GM18526 (cell line): Measurements from ENCODE around the gene SLC35G2.

Source experiments
- POLR2A ChIP-seq: IDR thresholded peaks from 3 replicates; pipeline ENCODE4 v1.6.1; 2011; ENCODE audit not compliant: insufficient read length; ENCODE audit errors: extremely low read depth

SLC35G2 gene

GRCh38 chr3:136818769-136819391, at the start of gene SLC35G2:
SLC35G2 (plus strand) TSS chr3:136819126; CDS start chr3:136854461, 35,335 bp downstream.
- TF ChIP-seq POLR2A = no peak

GRCh38 chr3:136772709-136773108, 46.2 kb upstream of the SLC35G2 start:
- no peak for TF ChIP-seq POLR2A

DNA sequence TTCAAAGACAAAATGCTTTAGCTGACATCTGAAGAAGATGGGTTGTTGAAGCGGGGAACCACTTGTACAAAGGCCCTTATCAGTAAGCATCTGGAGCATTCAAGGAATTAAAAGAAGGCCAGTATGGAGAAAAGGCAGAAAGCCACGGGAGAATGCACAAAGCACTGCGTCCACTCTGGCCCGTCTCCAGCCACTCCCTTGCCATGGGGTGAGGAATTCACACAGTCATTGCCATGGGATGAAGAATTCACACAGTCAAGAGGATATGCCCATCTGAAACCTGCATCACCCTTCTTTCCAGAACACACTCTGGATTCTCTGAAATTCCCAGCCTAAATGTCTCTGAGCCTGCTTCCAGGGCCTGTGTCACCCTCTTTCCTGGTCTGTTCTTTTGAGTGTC, 40.1 kb upstream of the SLC35G2 start:
- no peak for TF ChIP-seq POLR2A

- TF ChIP-seq POLR2A = no peak
These were observed 38.2 kb upstream of the SLC35G2 start for GRCh38 chr3:136780741-136781140.

DNA sequence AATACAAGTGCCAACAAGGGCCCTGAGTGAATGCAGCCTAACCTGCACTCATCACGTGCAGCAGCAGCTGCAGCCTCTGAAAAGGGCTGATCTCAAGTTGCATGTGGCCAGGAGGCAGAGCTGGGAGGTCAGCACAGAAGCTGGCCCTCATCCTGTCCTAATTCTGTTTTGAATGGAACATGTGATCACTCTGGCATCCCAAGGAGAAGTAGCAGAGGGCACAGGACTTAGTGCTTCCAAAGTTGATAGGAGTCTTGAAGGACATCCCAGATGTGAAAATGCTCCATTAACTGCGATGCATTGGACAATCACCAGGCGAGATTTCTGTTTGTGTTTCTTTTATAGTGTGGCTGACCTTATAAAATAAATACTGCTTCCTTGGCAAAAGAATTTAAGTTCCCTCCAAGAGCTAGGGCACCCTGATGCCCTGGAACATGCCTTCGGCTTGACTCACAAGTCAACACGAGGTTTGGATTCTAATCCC, 35.2 kb upstream of the SLC35G2 start:
- no peak for TF ChIP-seq POLR2A

- no peak for TF ChIP-seq POLR2A
These were observed 31.6 kb upstream of the SLC35G2 start for GRCh38 chr3:136787349-136787748.

GRCh38 chr3:136788154-136788553, 30.8 kb upstream of the SLC35G2 start:
- no peak for TF ChIP-seq POLR2A

DNA sequence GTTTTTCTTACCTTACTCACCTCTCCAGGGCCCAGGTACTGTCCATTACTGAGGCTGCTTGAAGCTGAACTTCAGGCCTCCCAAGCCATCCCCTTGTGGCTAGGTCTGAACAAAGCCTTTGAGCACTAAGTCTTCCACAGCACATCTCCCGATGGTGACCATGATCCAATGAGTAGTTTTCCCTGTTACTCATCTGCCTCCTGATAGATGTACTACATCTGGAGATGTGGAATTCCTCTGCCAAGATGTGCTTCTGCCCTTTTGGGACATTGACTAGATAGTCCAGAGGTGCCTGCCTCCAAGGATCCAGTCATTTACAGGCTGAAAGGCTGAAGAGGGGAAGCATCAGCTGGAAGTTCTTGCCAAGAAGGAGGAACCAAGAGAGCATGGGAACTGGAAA, 28.9 kb upstream of the SLC35G2 start:
- no peak for TF ChIP-seq POLR2A

DNA sequence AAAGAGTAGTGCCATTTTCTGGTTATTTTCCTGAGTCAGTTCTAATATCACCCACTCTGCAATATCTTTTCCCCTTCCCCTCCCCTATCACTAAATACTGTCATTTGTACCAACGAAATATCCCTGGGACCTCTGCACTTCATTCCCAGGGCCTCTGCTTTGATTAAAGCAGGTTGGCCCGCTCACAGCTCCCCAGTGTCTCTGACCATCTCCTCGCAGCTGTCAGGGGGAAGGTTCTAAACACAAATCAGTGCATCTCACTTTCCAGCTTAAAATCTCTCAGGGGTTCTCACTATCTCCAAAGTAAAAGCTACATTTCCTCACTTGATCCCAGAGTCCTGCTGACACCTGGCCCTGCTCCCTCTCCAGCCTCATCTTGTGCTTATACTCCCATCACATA, 28.1 kb upstream of the SLC35G2 start:
- no peak for TF ChIP-seq POLR2A

- no peak for TF ChIP-seq POLR2A
These were observed 26.2 kb upstream of the SLC35G2 start for GRCh38 chr3:136792556-136793330.

DNA sequence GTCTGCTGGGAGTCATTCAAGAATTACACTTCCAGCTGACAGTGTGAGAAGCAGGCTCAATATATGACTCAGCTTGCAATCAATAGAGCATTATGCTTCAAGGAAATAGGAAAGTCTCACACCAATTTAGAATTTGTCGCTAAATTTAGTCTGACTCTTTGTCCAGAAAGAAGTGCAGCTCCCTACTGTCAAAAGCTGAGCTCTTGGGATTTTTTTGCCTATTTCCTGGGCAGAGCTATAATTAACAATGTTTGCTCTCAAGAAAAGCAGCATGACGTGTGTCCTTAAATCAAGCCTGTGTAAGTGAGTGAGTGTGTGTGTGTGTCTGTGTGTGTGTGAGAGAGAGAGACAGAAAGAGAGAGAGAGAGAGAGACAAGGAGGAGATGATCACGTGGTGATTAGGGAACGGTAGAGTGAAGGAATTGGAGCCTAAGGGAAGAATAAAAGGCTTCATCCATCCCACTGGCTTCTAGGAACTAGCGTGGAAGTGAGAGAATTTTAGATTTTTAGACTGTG, 16.4 kb upstream of the SLC35G2 start:
- TF ChIP-seq POLR2A = no peak

- no peak for TF ChIP-seq POLR2A
These were observed 14.8 kb upstream of the SLC35G2 start for GRCh38 chr3:136804141-136804540.

GRCh38 chr3:136804813-136805212, 14.1 kb upstream of the SLC35G2 start:
- TF ChIP-seq POLR2A = no peak

DNA sequence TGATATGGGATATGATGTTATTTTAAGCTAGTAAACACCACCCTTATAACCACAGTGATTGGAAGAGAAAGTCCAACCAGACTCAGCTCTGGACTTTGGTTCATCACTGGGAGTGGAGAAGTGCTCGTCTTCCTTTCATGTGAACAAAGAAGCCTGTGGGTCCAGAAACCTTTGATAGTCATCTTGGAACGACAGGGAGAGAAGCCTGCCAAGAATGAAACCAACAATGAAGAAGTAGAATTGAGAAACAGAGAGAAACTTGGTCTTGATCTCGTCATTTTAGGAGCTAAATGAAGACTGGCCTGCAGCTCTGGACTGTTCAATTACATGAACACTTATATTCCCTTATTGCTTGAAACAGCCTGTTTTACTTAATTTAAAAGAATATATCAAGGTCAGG, 13.1 kb upstream of the SLC35G2 start:
- no peak for TF ChIP-seq POLR2A

DNA sequence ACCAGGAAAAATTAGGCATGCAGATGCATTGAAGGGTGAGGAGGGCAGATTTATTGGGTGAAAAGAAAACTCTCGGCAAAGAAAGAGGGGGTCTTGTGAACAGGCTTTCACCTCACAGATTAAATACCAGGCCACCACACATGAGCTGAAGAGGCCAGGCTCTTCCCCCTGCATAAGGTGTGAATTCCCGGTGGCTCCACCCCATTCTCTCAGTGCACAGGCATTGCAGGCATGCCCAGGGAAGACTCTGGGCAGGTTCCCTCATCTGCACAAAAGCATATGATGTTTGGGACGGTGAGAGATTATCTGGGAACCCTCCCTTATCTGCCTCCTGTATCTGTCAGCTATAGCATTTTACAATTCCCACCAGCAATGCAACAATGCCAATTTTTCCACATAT, 7.2 kb upstream of the SLC35G2 start:
- TF ChIP-seq POLR2A = no peak

DNA sequence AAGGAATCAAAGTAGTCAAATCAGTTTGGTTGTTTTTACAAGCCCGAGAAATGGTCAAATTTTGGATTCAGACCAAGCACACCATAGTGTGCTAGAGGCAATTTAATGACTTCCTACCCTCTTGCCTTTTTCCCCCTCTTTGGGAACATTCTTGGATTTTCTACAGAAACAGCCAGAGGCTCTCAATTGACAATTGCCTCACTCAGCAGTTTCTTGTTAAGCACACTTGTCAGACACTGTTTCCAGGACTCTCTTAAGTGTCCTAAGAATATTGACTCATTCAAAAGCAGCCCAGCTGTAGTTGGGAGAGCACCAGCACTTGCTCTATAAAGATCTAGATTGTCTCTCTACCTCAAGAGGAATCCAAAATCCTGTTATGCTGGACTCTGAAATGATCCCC, 1.5 kb upstream of the SLC35G2 start:
- no peak for TF ChIP-seq POLR2A
